HG02798 (cell line): ENCODE results near the gene MB.
"Not testable (repeated sequence)": the region's sequence is repeated elsewhere in the genome, so short reads cannot be mapped to it uniquely, and the experiment has no call there.

Source experiments
- ATAC-seq: cut with Tn5 transposase; IDR thresholded peaks from one replicate; pipeline ENCODE4 v1.9.1; 2021; ENCODE audit warnings: mild to moderate bottlenecking; ENCODE audit not compliant: unreplicated experiment, poor library complexity

The MB gene

DNA sequence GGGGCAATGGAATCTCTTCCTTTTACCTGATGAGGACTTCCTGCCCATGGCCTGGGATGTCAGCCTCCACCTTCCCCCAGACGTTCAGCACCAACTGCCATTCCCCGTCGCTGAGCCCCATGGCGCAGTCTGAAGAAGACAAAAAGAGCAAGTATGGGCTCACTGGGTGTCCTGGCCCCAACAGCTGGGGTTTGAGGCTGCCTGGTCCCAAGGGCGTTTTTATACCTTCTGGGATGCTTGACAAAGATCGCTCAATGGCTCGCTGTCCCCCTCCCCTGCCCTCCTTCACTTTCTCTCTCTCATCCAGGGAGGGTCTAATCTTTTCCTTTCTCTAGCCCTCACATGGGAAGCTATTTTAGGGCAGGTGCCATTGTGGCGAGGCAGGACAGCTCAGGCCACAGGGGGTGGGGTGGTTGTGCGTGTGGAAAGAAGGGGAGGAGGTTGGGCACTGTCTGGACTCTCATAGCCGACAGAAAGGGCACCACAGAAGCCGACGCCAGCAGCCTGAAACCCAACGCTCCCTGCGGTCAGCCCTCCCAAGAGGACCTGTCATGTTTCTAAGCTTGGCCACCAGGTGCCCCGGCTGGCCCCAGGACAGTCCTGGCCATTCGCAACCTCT, at the start of gene MB:
Gene MB (minus strand): TSS at position 193 of the 619 bp plus-strand sequence. CDS start 72 bp downstream, at position 121.
- no peak for ATAC-seq

DNA sequence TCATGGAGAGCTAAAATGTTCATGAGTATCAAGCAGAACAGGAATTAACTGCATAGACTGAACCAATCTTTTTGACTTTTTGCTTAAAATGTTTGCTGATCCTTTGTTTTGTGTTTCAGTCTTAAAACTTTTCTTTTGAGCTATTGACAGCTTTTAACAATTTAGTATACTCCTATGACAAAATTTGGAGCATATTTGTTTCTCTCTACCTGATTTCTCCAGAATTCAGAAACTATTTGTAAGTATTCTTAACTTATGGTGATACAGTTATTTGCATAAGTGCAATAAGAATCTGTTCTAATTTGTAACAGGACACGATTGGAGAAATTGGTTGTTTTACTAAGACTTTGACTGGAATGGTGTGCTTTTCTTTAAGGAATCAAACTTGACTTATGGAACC, 49.6 kb upstream of the MB start:
- not testable (repeated sequence) for ATAC-seq

DNA sequence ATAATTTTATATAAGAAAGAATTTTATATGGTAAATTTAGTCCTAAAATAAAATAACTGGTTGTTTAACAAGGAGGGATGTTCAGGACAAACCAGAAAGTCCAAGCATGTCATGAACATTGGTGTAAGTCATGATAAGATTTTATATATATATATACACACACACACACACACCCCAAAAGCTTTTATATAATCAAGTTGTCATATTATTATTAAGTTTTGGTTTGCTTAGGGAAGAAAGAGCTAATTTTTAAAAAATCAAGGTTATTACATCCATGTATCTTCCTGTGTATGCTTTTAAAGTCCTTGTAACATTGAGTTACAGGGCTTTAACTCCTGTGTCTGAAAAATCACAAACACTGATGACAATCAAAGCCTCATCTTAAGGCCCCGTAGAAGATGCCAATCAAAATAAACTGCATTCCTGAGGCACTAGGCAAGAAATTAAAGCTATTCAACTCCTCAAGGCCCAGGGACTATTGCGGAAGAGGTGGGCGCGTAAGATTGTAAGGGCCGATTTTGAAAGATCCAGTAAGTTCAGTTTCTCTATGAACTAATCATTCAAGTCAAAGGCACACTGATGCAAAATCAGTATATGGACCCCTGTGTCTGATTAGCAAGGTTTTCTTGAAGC, 47.9 kb upstream of the MB start:
- ATAC-seq, result no peak

GRCh38 chr22:35663371-35663770, 46.2 kb upstream of the MB start:
- no peak for ATAC-seq

DNA sequence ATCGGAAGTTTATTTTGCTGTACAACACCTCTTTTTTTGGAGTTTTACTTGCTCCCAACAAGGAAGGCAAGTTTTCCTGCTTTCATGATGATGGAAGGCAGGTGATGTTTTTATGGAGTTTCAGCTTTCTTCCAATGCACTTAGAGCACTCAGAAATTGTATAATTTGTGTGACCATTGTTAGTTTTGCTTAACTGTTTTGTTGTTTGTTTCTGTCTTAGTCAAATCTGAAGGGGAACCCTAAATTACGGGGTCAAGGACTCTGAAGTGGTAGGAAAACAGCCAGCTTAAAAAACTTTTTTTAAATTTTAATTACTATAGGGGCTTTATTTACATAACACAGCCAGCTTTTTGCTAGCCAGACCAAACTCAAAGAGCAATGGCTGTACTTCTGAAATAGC, 45.8 kb upstream of the MB start:
- ATAC-seq, result no peak

GRCh38 chr22:35661464-35661863, 44.3 kb upstream of the MB start:
- ATAC-seq, result no peak

DNA sequence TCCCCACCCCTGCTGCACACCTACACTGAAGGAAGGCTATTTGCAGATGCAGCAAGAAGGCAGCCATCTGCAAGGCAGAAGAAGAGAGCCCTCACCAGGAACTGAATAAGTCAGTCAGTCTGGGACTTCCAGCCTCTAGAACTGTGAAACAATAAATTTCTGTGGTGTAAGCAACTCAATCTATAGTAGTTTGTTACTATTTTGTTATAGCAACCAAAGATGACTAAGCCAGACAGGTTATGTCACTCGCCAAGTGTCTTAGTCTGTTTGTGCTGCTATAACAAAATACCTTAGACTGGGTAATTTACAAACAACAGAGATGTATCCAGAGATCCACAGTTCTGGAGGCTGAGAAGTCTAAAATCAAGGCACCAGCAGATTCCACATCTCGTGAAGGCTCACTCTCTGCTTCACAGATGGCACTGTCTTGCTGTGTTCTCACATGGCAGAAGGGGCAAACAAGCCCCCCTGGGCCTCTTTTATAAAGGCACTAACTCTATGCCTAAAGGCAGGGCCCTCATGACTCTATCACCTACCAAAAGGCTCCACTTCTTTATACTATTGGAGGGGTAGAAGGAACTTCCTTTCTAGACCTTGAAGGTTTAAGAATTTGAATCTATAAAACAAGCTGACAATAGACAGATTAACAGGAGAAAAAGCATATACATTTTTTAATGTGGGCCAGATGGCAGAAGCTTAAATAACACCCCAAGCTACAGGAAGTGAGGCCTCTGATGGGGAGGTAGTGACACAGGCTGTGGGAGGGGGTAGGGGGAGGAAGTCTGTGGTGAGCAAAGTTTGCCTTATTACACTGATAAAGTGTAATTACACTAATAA, 43.4 kb upstream of the MB start:
- no peak for ATAC-seq

DNA sequence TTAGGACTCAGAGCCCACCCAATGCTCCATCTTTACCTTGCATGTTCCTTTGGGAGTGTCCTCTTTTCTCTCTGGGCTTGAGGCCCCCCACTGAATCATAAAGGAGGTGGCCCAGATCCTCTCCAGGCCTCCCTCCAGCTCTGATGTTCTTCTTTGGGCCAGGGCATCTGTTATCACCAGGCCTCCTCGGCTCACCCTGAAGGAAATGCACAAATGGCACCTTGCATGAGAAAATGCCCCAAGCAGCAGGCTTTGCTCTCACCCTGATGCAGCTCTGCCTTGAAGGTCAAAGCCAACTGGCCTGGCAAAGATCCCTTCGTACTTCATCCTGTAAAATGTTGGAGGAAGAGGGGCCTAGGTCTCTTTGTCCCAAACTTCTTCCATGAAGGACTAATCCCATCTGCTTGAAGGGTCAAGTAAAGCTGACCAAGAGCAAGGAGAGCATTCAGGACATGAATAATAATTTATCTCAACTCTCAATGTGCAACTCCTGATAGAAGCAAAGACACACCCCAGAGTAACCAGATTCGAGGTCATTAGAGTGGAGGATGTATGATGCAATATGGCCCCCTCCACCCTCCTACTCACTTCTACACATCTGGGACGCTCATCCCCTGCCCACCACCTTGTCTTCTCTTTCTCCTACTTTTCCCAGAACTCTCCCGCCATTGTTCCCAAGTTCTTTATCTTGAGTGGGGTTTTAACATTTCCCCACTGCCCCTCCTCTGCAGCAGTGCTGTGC, 40.6 kb upstream of the MB start:
- ATAC-seq, result no peak

GRCh38 chr22:35656284-35656752, 39.2 kb upstream of the MB start:
- no peak for ATAC-seq

DNA sequence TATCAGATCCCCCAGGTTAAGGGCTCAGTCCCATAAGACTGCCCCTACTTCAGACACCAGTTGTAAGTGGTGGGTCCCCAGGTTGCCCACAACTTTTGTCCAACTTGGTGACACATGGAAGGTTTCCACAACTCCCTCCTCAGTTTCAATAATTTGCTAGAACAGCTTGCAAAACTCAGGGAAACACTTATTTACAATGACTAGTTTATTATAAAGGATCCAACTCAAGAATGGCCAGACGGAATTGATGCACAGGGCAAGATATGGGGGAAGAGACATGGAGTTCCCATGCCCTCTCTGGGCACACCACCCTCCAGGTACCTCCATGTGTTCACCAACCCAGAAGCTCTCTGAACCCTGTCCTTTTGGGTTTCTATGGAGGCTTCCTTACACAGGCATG, 36.7 kb upstream of the MB start:
- no peak for ATAC-seq

- no peak for ATAC-seq
Measured at GRCh38 chr22:35651085-35651484, 34.0 kb upstream of the MB start.

GRCh38 chr22:35649636-35650250, 32.6 kb upstream of the MB start:
- ATAC-seq, result no peak

- no peak for ATAC-seq
Measured at GRCh38 chr22:35649026-35649553, 32.0 kb upstream of the MB start.

- ATAC-seq, result peak; percentile 56
Measured at GRCh38 chr22:35648066-35649025, 31.2 kb upstream of the MB start, which contains the start of gene APOL6. TSS of gene APOL6 (plus strand) at chr22:35648446. CDS start at chr22:35656426, 7,980 bp downstream.

DNA sequence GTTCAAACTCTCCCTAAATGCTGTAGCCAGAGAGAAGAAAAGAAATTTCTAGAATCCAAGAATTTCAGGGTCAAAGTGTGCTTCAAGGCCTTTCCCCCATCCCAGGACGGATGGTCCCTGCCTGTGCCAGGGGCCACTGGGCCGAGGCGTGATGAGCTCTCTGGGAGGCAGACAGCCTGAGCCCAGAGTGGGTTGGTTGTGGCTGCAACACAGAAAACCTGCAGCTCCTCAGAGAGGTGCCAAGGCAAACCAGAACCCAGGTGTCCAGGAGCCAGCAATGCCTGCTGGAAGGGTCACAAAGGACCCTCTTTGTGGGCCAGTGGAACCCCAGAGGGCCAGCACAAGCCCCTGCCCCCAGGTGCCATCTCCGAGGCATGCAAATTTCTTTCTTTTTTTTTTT, 28.5 kb upstream of the MB start:
- ATAC-seq, result no peak

- ATAC-seq, result no peak
Measured at GRCh38 chr22:35643991-35644390, 26.9 kb upstream of the MB start.

- no peak for ATAC-seq
Measured at GRCh38 chr22:35642305-35642741, 25.2 kb upstream of the MB start.

DNA sequence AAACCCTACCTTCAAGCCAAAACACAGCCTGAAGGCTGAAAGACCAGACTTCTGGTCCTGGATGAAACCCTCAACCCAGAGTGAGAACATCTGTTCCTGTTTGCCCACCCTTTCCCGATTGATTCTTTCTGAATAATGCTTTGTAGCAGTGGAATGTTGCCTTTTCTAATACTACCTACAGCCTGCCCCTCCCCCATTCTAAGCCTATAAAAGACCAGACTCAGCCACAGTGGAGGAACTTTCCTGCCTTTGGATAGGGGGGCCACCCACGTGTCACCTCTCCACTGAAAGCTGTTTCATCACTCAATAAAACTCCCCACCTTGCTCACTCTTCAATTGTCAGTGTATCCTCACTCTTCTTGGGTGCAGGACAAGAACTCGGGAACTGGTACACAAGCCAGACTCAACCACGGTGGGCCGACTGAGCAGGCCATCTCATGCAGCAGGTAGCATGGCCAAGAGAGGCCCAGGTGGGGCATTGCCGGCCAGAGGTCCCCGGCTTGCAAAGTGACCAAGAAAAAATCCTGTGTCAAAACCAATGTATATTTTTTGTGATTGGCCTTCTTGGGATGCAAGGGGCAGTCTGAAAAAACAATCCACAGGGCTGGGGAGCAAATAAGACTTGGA, 24.5 kb upstream of the MB start:
- no peak for ATAC-seq
